Activated CD8-positive, alpha-beta memory T cell treated with anti-CD3 and anti-CD28 coated beads for 48 hours (primary cell): ENCODE measurements around the gene IGSF21.

ENCODE experiments used
- DNase-seq, 3 experiments: peaks; one replicate each; pipeline ENCODE4 v3.0.0-alpha.2; 2020; ENCODE audit warnings: low read depth in 2 of 3, low spot score in 2 of 3

IGSF21 gene

DNA sequence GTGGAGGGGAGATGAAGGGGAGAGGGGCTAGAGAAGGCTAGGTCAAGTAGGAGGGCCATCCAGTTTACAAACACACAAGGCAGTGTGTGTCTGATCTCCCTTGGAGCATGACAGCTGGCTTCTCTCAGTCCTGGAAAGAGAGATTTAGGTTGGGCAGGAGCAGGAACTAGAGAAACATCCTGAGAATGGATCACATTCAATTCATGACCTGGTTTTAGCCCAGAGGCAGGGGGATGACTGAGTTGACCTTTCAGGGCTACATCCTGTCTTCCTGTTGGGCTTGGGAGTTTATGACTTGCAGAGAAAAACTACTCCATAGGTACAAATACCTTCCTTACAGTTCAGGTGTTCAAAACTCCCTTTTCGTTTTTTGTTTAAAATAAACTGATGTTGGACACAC lies 97.0 kb downstream of the IGSF21 start:
- DNase-seq: no peak

DNA sequence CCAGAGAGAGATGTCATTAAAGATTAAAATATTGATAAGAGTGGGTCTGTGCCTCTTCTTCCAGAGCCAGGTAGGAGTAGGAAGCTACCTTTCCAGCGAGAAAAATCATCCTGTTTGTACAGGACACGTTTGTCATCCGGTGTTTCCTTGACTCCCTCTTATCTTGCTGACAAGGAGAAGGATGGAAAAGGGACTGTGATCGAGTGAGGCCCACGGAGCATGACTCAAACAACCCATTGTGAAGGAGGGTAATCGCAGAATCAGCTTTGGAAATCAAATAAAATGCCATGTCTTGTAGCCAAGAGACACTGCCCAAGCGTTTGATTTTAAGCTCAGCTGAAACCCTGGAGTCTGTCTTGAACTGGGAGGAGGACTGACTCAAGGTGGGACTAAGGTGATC lies 97.7 kb downstream of the IGSF21 start:
- DNase-seq: no peak

DNA sequence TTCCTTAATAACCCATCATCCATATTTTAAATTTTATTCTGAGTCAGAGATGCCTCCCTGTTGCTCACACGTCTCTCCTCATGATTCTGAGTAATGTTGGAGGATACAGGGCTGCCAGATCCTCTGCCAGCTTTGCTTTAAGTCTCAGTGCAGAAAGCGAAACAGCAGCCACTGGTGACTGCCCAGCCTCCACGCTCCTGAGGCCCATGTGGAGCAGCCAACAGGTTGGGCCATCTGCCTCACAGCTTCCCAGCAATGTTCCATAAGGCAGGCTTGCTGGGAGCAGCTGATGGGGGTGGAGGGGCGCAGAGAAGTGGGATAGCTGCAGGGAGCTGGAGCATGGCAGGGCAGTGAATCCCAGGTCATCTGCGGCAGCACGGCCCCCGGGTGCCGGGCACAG lies 104.2 kb downstream of the IGSF21 start:
- no peak for DNase-seq

DNA sequence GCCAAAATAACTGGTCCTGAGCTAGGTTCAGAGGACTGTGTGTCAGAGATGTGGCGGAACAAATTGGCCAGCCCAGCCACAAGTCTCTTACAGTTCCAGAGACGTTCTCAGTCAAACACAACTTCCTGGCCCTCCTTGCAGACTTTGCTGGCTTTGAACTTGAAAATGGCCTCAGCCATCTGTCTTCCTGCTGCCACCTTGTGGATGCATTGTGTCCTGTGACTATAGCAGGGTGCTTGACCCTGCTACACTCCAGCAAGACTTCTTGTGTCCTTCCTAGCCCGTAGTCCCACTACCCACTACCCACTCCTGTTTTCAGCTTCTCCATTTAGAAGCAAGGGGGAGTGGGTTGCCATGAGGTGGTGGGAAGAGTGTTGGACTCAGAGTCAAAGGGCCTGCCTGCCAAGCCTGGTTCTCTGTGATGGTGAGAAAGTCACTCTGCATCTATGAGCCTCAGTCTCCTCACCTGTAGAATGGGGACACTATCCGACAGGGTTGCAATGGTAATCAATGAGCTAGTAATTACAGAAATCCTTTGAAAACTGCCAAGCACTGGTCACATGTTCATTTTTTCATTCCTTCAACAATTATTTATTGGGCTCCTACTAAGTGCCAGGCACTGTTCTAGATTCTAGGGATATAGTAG lies 109.9 kb downstream of the IGSF21 start:
- DNase-seq: no peak

DNA sequence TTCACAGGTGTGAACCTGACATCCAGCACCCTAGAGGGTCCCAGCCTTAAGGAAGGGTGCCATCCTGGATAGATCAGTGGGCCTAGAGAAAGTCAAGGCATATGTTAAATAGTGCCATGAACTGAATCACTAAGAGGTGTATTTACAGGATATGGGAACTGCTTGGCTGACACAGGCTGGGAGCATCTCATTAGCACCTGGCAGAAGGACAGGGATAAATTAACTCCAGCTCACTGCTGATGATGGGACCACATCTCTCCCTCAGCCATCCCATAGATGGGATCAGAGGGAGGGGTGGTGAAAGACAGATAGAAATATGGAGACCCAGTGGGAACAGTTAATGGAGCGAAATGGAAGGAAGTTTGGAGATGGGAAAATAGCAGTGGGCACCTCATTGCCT lies 122.0 kb downstream of the IGSF21 start:
- DNase-seq: no peak

DNA sequence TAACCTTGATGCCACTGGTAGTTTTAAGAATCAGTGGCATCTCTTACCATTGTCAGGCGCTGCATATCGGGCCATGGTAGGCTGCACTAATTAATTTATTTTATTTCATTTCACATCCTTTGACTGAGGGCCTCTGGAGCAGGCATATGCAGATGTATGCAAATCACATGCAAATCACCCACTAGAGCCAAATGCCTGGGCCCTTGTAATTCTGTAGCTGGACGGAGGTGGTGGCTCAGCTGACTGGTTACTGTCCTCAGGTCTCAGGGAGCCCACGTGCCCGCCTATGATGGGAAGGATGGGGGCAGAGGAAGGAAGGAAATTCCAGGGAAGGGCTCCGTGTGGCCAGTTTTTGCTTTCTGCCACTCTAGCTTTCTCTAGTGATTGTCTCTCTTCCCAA lies 122.7 kb downstream of the IGSF21 start:
- no peak for DNase-seq

DNA sequence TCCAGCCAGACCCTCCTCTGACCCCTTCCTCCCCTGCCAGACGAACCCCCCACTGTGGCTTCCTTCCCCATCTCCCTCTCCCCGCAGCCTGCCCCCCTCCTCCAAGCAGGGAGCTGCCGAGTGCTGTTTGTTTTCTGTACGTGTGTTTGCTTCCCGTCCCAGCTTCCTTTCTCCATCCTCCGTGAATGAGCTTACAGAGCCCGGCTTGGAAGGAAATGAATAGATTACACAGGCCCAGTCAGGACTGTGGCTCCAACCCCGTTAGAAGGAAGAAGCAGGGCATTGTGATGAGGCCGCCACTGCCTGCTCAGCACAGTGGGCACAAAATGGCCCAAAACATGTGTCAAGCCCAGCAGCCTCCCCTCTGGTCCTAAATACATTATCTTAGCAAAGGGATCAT lies 123.2 kb downstream of the IGSF21 start:
- no peak for DNase-seq

DNA sequence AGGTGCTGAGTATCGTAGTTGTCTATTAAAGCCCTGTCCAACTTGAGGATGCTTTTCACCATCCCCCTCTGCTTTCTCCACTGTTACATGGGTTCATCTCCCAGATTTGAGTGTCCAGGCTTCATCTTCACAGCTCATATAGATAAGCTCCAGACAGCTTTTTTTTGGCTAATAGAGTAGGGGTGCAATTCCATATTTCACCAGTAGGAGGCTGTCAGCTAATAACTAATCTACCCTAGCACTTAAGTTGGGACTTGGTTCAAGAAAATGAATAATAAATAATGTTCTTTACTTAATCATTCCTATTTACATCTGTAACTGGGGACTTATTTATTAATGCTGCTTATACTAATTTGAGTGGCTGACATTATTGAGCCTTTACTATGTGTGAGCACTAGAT lies 124.5 kb downstream of the IGSF21 start:
- DNase-seq: no peak

DNA sequence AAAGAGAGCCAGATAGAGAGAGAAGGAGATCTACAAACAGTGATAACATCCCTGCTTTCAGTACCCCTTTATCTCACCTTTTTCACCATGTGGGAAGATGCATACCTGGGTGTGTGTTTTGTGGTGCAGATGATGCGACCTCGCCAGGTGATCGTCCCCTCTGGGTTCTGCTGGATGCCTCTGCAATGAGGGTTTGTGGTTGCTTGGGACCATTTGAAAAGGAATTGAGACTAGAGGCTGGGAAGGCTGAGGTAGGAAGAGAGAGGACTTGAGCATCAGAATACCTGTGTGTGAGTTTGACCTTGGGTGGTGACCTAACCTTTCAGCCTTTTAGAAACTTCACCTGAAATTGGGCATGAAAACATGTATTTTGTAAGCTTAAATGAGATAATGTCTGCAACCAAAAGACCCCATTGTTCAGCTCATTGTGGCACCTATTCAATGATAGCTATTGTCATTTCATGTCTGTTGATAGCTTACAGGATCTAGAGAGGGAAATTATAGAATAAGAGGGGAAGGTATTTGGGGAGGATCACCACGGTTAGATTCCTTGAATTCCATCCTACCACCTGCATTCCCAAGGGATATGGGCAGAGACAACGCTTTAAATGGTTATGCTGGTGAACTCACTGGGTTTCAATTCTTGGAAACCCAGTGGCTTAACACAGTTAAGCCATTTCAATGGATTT lies 125.7 kb downstream of the IGSF21 start:
- DNase-seq: no peak

DNA sequence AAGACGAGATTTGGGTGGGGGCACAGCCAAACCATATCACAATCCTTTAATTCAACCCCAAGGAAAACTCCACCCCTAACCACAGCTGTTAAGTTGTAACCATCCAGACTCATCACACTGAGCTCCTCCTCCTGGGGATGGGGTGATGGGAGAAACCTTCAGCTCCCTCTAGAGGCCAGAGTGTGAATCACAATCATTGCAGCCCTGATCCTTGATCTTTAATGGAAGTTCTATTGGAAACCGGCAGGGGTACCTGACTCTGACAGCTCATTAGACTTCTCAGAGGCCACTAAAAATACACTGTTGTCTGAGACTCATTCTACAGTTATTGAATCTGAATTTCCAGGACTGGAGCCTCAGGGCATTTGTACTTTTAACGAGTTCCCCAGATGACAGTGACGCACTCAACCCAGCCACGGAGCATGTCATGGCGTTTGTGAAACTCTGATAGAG lies 127.2 kb downstream of the IGSF21 start:
- DNase-seq: no peak

DNA sequence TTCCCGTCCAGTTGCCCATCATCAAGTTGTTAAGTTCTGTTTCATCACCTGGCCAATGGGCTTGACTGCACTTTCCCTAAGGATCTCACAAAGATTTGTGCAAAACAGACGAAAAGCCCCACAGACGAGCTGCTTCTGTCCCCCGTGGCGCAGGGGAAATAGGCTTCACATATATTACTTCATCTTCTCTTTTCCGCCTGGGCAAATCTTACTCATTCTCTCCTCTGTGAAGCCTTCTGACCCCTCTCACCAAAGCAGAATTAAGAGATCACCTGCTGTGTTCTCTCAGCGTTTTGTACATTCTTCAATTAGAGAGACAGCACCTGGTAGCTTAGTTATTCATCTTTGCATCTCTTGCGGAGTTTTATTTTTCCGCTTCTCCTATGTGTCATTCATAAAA lies 129.8 kb downstream of the IGSF21 start:
- DNase-seq: no peak

DNA sequence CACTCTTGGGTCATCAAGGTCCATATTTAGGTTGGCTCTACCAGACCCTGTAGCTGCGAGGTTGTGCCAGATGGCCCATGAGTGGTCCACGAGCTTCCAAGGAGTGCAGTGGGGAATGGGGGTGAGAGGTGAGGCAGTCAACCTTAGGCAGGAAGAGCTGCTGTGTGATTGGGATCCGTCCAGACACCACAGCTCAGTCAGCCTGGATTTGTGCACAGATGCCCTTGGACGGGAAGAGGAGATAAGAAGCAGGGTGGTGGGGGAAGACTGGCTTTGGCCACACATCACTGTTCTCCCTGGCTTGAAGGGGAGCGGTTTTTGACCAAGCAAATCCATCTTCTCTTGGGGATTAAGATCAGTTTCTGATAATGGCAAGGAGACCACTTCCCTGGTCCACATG lies 130.6 kb downstream of the IGSF21 start:
- DNase-seq: no peak

DNA sequence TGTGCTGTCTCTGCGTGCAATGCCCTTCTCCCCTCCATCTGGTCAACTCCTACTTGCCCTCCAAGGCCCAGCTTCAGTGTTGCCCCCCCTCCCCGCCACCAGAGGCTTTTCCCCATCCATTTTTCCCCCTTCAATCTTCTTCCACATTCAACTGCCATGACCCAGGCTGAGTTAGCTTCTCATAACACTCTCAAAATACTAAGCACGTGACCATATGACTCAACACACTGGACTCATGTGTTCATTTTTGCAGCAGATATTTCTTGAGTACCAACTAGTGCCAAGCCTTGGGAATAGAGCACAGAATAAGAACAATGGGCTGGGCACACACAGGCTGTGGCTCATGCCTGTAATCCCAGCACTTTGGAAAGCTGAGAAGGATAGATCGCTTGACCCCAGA lies 132.1 kb downstream of the IGSF21 start:
- no peak for DNase-seq

DNA sequence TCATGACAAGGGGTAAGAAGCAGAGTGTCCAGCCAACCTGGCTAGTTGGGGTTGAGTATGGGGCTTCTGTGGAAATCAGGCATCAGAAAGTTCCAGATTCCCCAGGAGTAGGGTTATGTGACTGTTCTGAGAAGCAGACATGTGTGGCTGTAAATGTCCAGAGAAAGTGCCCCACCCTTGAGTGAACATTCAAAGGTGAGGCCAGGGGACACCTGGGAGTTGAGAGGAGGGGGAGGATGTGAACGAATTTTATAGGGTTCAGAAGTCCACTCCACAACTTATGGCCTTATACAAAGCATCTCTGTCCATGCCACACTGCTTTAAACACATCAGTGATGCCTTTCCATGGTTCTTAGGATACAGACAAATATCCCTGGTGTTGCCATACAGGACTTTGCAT lies 133.3 kb downstream of the IGSF21 start:
- no peak for DNase-seq

DNA sequence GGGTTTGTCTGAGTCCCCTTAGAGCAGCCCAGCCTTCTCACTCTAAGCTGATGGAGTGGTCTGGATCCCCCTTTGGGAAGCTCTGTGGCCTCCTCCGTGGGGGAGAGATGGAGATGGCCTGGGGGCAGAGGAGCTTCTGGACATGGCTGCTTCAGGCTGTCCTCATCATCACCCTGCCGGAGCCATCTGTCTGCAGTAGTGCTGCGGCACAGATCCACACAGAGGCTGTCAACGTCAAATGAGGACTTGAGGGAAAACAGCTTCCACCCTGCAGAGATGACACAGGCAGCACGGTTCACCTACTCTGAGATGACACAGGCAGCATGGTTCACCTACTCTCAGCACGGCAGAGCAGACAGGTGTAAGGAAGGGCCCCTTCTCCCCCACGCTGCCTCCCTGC lies 134.3 kb downstream of the IGSF21 start:
- no peak for DNase-seq

DNA sequence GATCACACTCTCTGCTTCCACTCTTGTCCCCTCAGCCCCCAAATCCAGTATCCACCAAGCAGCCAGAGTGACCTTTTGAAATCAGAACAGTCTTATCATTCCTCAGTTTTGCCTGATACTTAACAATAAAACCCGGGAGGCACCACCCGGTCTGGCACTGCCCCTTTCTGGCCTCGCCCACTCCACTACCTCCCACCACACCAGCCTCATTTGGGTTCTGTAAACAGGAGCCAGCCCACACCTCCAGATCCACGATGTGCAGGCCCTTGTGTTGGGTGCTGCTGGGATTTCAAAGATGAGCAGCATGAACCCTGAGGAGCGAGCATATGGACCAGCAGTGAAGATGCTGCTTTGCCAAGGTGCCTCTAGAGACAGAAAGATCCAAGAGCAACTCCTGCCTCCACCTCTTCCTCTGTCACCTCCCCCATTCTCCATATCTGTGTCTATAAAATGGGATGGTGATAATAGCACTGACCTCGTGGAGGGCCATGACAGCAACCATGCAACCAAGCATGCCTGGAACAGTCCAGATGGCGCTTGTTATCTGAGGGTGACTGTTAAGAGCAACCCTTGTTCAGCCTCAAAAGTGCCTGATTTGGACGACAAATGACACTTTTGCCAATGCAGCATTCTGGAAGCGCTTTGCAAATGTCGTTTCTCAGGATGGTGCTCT lies 136.0 kb downstream of the IGSF21 start:
- no peak for DNase-seq

DNA sequence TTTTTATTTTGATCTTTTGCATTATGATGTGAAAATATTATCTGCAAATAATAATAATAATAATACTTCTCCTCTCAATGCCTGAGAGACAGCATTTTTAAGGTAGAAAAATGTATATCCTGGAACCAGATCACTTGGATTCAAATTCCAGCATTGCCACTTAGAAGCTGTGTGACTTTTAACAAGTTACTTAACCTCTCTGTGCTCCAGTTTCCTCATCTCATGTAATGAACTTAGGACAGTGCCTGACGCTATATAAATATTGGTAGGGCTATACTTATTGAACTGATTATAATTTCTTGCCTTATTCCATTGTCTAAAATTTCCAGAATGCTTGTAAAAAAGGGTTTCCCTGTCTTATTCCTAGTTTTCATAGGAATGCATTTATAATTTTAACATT lies 137.2 kb downstream of the IGSF21 start:
- no peak for DNase-seq

DNA sequence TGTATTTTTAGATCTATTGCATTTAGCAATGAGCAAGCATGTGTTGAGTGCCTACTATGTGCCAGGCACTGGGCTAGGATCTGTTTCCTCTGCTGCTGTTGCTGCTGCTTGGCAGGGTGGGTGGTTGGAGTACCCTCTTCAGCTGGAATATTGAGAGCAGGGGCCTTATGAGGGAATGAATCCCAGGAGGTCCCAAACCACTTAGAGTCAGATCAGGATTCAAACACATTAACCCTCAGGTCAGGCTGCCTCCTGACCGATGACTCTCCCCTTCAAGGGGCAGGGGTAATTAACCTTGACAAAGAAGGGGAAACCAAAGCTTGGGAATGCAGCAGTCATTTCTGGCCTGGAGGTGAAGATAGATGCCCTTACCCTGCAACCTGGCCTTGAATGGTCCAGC lies 138.0 kb downstream of the IGSF21 start:
- DNase-seq: no peak

DNA sequence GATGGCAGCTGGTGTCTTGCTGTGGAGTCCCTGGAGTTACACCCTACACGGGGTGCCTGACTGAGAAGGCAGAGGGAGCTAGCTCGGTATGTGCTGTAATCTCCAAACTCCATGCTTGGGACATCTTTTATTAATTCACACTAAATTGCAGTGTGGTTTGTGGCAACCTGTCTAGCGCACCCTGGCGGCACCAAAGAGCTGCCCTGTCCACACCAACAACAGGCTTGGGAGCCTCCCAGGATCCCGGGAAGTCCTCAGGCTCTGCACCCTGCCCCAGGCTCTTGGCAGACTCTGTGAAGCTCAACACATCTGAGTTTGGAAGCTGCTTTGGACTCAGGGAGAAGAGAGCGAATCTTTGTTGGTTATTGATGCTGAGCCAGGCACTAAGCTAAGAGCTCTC lies 138.9 kb downstream of the IGSF21 start:
- DNase-seq: no peak

DNA sequence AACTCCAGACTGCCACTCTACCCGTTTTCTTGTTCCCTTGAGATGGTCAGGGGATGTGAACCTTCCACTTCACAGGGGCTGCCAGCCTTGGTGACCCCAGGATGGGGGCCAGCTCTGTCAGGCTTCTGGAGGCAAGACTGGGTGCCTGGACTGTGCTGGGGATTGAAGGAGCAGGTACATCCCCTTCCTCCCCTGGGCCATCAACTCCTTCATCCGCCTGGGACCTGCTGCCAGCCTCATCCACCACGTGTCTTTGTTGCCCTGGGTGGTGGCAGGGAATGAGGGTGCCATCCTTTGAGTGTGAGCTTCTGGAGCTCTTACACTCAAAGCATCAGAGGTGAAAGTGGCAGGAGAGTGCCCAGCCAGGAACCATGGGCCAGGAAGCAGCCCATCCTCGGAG lies 139.6 kb downstream of the IGSF21 start:
- no peak for DNase-seq

DNA sequence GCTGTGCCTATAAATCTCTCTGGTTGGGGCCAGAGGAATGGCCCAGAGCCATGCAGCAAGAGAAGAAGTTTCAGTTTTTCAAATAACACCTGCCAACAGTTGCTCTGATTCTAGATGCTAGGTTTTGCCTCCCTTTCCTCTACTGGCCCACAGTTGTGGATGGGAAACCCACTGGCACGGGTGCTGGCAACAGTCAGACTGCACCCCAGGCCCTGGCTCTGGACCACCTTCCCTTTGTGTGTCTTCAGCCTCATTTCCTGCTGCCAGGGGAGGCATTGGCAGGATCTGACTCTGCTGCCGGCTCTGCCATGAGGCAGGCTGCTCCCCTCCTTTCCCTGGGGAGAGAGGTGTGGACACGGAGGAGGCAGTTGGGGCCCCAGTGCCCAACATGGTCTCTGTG lies 142.0 kb downstream of the IGSF21 start:
- DNase-seq: no peak

DNA sequence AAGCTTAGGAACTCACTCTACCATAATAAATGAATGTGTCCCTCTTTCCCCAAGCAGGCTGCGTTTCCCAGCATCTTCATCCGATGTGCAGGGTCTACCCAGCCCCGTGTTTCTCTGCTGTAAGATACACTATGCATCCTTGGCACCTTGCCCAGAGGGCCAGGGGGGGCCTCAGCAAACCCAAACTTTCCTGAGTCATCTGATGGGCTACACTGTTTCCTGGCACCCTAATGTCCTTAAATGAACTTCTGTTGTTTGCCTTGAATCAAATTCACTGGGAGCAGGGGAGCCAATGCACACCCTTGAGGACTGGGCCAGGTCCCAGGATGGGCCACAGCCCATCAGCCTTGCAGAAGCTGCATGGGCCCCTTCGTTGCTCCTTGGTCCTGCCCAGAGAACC lies 145.5 kb downstream of the IGSF21 start:
- no peak for DNase-seq
